ENCODE measurements around the gene CC2D1A.

DNA sequence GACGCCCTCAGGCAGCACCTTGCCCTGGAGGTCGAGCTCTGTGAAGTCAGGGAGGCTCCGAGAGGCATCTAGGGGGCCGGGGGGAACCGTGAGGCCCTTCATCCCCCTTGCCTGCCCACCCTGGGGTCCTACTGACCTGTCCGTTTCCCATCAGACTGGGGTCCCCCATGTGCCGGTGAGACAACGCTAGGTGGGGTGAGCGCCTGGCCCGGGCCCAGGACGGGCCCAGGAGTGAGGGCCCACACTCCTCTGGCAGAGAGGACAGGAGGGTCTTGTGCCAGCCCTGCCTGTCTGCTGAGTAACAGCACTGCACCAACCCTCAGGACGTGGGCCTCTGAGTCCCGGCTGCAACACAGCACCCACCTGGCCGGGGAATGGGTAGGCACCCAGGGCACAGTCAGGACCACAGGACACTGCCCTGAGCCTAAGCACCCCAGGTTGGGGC lies 60.7 kb downstream of the CC2D1A start:
- TF ChIP-seq CTCF (IDR thresholded peaks at IDR 0.05) (no peak), POLR2A (IDR thresholded peaks at IDR 0.05) (no peak), EP300 (IDR thresholded peaks at IDR 0.05) (no peak)

All from tibial nerve (tissue), 4 donors.